Neural cell (in vitro differentiated cells): ENCODE results near the gene COL8A1. TPM values are rescaled to one million over a fixed set of nuclear protein-coding genes. Genes with fewer than 3 reads are reported as not detected.
A peak's percentile ranks its signal among the peaks of the same experiment; 100 is the strongest.

Experiments
- H2AFZ ChIP-seq: fragments of 200-600, 300-800 bp; sonication (generic), shearing (Covaris generic); 2 replicates; pipeline ENCODE4 v1.6.0; 2014; ENCODE audit warnings: low read depth, mild to moderate bottlenecking, antibody characterized with exemption, low read length, moderate library complexity
- H3F3A ChIP-seq: fragments of 200-600 bp; shearing (Covaris generic); 2 replicates; pipeline ENCODE4 v1.6.1; 2016; ENCODE audit warnings: mild to moderate bottlenecking, moderate library complexity, mixed read lengths, antibody characterized with exemption, low read length; ENCODE audit not compliant: insufficient read depth, poor library complexity, severe bottlenecking
- H3K27ac ChIP-seq: fragments of 200-600, 300-800 bp; sonication (generic), shearing (Covaris generic); 2 replicates; pipeline ENCODE4 v1.5.1; 2014; ENCODE audit warnings: mild to moderate bottlenecking, low read length, moderate library complexity
- H3K27me3 ChIP-seq: fragments of 300-800, 200-600 bp; sonication (generic), shearing (Covaris generic); 2 replicates; pipeline ENCODE4 v1.6.0; 2014; ENCODE audit warnings: mild to moderate bottlenecking, low read depth, low read length, moderate library complexity; ENCODE audit not compliant: insufficient read depth
- H3K36me3 ChIP-seq: fragments of 300-800, 200-600 bp; sonication (generic), shearing (Covaris generic); 2 replicates; pipeline ENCODE4 v1.5.1; 2014; ENCODE audit warnings: mild to moderate bottlenecking, antibody characterized with exemption, low read length, moderate library complexity; ENCODE audit not compliant: insufficient read depth
- H3K4me2 ChIP-seq: fragments of 300-800, 200-600 bp; sonication (generic), shearing (Covaris generic); 2 replicates; pipeline ENCODE4 v1.6.0; 2014; ENCODE audit warnings: mild to moderate bottlenecking, low read length
- H3K4me3 ChIP-seq: fragments of 300-800, 200-600 bp; sonication (generic), shearing (Covaris generic); 2 replicates; pipeline ENCODE4 v1.5.1; 2014; ENCODE audit warnings: mild to moderate bottlenecking, low read length, moderate library complexity
- H3K79me2 ChIP-seq: fragments of 200-600 bp; shearing (Covaris generic); replicated peaks from 2 replicates; pipeline ENCODE4 v1.6.0; 2014; ENCODE audit warnings: mild to moderate bottlenecking, low read length, moderate library complexity; ENCODE audit not compliant: insufficient read depth
- H3K9ac ChIP-seq: fragments of 300-800, 200-600 bp; sonication (generic), shearing (Covaris generic); 2 replicates; pipeline ENCODE4 v1.6.1; 2016; ENCODE audit warnings: mild to moderate bottlenecking, low read length, mixed read lengths
- H3K9me2 ChIP-seq: fragments of 200-600 bp; shearing (Covaris generic); 2 replicates; pipeline ENCODE4 v1.6.1; 2016; ENCODE audit warnings: mild to moderate bottlenecking, low read length, mixed read lengths; ENCODE audit not compliant: insufficient read depth
- H3K9me3 ChIP-seq: fragments of 200-600, 300-800 bp; sonication (generic), shearing (Covaris generic); 2 replicates; pipeline ENCODE4 v1.6.1; 2016; ENCODE audit warnings: mild to moderate bottlenecking, mixed run types, low read length, moderate library complexity, mixed read lengths
- H4K20me1 ChIP-seq: fragments of 200-600 bp; shearing (Covaris generic); 2 replicates; pipeline ENCODE4 v1.6.1; 2016; ENCODE audit warnings: mild to moderate bottlenecking, mixed run types; ENCODE audit not compliant: insufficient read depth
- EP300 ChIP-seq: fragments of 450-650 bp; conservative IDR thresholded peaks from 2 replicates; pipeline ENCODE4 v1.6.1; 2014; ENCODE audit warnings: antibody characterized with exemption, mild to moderate bottlenecking, moderate library complexity; ENCODE audit not compliant: poor library complexity, severe bottlenecking
- EZH2 ChIP-seq: fragments of 200-600, 300-800 bp; shearing (Covaris generic), sonication (generic); IDR thresholded peaks from 2 replicates; pipeline ENCODE4 v1.6.1; 2014; ENCODE audit warnings: antibody characterized with exemption, low read length, borderline replicate concordance, mild to moderate bottlenecking; ENCODE audit not compliant: insufficient read depth, poor library complexity, severe bottlenecking
- MXI1 ChIP-seq: fragments of 450-650 bp; conservative IDR thresholded peaks from 2 replicates; pipeline ENCODE4 v1.6.1; 2014; ENCODE audit warnings: antibody characterized with exemption, mild to moderate bottlenecking; ENCODE audit not compliant: poor library complexity, severe bottlenecking
- POLR2AphosphoS5 ChIP-seq: IDR thresholded peaks from 2 replicates; pipeline ENCODE4 v1.6.1; 2012
- RAD21 ChIP-seq: fragments of 450-650 bp; conservative IDR thresholded peaks from 2 replicates; pipeline ENCODE4 v1.6.1; 2014; ENCODE audit warnings: antibody characterized with exemption, mild to moderate bottlenecking, moderate library complexity
- SMC3 ChIP-seq: fragments of 450-650 bp; conservative IDR thresholded peaks from 2 replicates; pipeline ENCODE4 v1.6.1; 2014; ENCODE audit warnings: antibody characterized with exemption, mild to moderate bottlenecking, moderate library complexity; ENCODE audit not compliant: poor library complexity
- TAF1 ChIP-seq: IDR thresholded peaks from 2 replicates; pipeline ENCODE4 v1.6.1; 2012; ENCODE audit warnings: low read depth
- polyA plus RNA-seq: library from polyadenylated mRNA; depleted of rRNA; stranded (reverse); fragments of >200 nt; gene quantifications from 2 replicates; pipeline ENCODE4 v1.2.3, GENCODE V29; 2014
- TF ChIP-seq, protein P1 (sequence below): IDR thresholded peaks from 2 replicates; pipeline ENCODE4 v1.6.1; 2012; ENCODE audit warnings: borderline replicate concordance
- TF ChIP-seq, protein P2 (sequence below): fragments of 450-650 bp; IDR thresholded peaks from 2 replicates; pipeline ENCODE4 v1.5.1; 2014; ENCODE audit warnings: antibody characterized with exemption, mild to moderate bottlenecking, moderate library complexity; ENCODE audit not compliant: poor library complexity, severe bottlenecking

Gene COL8A1
- polyA plus RNA-seq, 1 donor from 2014 or later, result 0.04 TPM

GRCh38 chr3:99810403-99810802 lies 172.0 kb downstream of the COL8A1 start:
- no peaks in the 10 kb centered on the region for H4K20me1 ChIP-seq
- H3K9me2 ChIP-seq, result no peaks in the 10 kb centered on the region
- TF ChIP-seq, protein P1, sequence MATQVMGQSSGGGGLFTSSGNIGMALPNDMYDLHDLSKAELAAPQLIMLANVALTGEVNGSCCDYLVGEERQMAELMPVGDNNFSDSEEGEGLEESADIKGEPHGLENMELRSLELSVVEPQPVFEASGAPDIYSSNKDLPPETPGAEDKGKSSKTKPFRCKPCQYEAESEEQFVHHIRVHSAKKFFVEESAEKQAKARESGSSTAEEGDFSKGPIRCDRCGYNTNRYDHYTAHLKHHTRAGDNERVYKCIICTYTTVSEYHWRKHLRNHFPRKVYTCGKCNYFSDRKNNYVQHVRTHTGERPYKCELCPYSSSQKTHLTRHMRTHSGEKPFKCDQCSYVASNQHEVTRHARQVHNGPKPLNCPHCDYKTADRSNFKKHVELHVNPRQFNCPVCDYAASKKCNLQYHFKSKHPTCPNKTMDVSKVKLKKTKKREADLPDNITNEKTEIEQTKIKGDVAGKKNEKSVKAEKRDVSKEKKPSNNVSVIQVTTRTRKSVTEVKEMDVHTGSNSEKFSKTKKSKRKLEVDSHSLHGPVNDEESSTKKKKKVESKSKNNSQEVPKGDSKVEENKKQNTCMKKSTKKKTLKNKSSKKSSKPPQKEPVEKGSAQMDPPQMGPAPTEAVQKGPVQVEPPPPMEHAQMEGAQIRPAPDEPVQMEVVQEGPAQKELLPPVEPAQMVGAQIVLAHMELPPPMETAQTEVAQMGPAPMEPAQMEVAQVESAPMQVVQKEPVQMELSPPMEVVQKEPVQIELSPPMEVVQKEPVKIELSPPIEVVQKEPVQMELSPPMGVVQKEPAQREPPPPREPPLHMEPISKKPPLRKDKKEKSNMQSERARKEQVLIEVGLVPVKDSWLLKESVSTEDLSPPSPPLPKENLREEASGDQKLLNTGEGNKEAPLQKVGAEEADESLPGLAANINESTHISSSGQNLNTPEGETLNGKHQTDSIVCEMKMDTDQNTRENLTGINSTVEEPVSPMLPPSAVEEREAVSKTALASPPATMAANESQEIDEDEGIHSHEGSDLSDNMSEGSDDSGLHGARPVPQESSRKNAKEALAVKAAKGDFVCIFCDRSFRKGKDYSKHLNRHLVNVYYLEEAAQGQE, result no peak
- TF ChIP-seq EZH2 (no peak), RAD21 (no peak), TAF1 (no peak), EP300 (no peak)
- TF ChIP-seq, protein P2, sequence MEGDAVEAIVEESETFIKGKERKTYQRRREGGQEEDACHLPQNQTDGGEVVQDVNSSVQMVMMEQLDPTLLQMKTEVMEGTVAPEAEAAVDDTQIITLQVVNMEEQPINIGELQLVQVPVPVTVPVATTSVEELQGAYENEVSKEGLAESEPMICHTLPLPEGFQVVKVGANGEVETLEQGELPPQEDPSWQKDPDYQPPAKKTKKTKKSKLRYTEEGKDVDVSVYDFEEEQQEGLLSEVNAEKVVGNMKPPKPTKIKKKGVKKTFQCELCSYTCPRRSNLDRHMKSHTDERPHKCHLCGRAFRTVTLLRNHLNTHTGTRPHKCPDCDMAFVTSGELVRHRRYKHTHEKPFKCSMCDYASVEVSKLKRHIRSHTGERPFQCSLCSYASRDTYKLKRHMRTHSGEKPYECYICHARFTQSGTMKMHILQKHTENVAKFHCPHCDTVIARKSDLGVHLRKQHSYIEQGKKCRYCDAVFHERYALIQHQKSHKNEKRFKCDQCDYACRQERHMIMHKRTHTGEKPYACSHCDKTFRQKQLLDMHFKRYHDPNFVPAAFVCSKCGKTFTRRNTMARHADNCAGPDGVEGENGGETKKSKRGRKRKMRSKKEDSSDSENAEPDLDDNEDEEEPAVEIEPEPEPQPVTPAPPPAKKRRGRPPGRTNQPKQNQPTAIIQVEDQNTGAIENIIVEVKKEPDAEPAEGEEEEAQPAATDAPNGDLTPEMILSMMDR, result no peak
- H3K9me3 ChIP-seq, result no peaks in the 10 kb centered on the region
- no peaks in the 10 kb centered on the region for H3K36me3 ChIP-seq
- no peaks in the 10 kb centered on the region for H3K27me3 ChIP-seq
- H2AFZ ChIP-seq, result no peak overlapping the region
- no peak overlapping the region for H3K4me2 ChIP-seq
- H3K27ac ChIP-seq, result no peak overlapping the region
- no peaks in the 10 kb centered on the region for H3K79me2 ChIP-seq
- H3F3A ChIP-seq, result no peaks in the 10 kb centered on the region
- no peak overlapping the region for H3K4me3 ChIP-seq
- no peak overlapping the region for H3K9ac ChIP-seq

DNA sequence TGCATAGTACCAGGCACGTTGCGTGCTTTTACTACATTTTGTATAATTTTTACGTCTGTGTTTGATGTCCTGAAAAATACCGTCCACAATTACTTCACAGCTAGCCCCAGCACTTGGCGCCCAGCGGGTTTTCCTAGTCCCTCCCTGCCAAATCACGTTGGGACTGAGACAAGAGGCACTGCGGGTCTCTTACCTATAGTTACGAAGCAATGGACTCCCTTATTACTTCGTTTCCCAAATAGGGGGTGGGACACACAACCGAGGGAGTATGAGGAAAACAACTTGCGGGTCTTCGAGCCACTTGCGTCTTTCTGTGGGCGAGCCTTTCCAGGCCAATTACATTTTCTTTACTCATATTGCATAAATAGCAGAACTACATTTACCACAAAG lies 178.6 kb downstream of the COL8A1 start:
- H4K20me1 ChIP-seq, result no peaks in the 10 kb centered on the region
- no peaks in the 10 kb centered on the region for H3K9me3 ChIP-seq
- no peaks in the 10 kb centered on the region for H3K9me2 ChIP-seq
- no peaks in the 10 kb centered on the region for H3F3A ChIP-seq
- H3K9ac ChIP-seq, result peak overlapping the region; percentile 70
- H3K36me3 ChIP-seq, result no peaks in the 10 kb centered on the region
- peak overlapping the region; percentile 81 for H3K4me2 ChIP-seq
- peak overlapping the region; percentile 91 for H3K4me3 ChIP-seq
- H3K79me2 ChIP-seq, result no peaks in the 10 kb centered on the region
- H2AFZ ChIP-seq, result peak overlapping the region; percentile 82
- TF ChIP-seq TAF1 (no peak), POLR2AphosphoS5 (no peak), EP300 (no peak), SMC3 (no peak), MXI1 (no peak), RAD21 (no peak), EZH2 (no peak)
- TF ChIP-seq, protein P1, result no peak
- TF ChIP-seq, protein P2, result no peak
- H3K27me3 ChIP-seq, result no peaks in the 10 kb centered on the region
- peak overlapping the region; percentile 67 for H3K27ac ChIP-seq
